GM12878 (cell line): ENCODE data around the gene MAML2. TPM values are rescaled to one million over a fixed set of nuclear protein-coding genes. Genes with fewer than 3 reads are reported as not detected.

Experiments
- ATAC-seq: fragments of 200-7000 bp; cut with Tn5 transposase; 3 replicates; pipeline ENCODE4 v1.9.1; 2020; ENCODE audit warnings: mild to moderate bottlenecking, moderate library complexity
- BruUV-seq: library from RNA; stranded (reverse); fragments of 400-500 nt; replicated peaks from 2 replicates; lab custom pipeline; 2021; lab: Mats Ljungman, UMichigan
- CTCF ChIA-PET: fragments of 300-600 bp; sonication (Branson Sonifier 250); formaldehyde crosslinking; extraction: SDS; loops from one replicate; lab custom pipeline; 2021; ENCODE audit warnings: inconsistent platforms; lab: Yijun Ruan, JAX
- POLR2A ChIA-PET: fragments of 350-600 bp; formaldehyde crosslinking; extraction: SDS; loops from one replicate; lab custom pipeline; 2021; ENCODE audit warnings: inconsistent platforms; lab: Charles Lee
- RAD21 ChIA-PET: fragments of 300-600 bp; sonication (Branson Sonifier 250); formaldehyde crosslinking; loops from one replicate; lab custom pipeline; 2023; ENCODE audit warnings: antibody characterized with exemption; ENCODE audit not compliant: unreplicated experiment; lab: Charles Lee
- SMC1A ChIA-PET: fragments of 300-600 bp; sonication (Branson Sonifier 250); formaldehyde crosslinking; loops from one replicate; lab custom pipeline; 2023; ENCODE audit not compliant: unreplicated experiment, uncharacterized antibody; lab: Charles Lee
- DNase-seq: peaks from one replicate; pipeline ENCODE4 v3.0.0-alpha.2; 2011; ENCODE audit warnings: low read depth, low spot score
- FAIRE-seq: peaks from 3 replicates; lab custom pipeline; 2011; peaks lifted over from hg19 to GRCh38; lab: Jason Lieb, UNC
- H2AFZ ChIP-seq: 2 replicates; pipeline ENCODE4 v1.6.0; 2011; ENCODE audit warnings: low read depth, low read length, control low read depth; ENCODE audit not compliant: control insufficient read depth
- H3K27ac ChIP-seq: 2 replicates; pipeline ENCODE4 v1.5.1; 2011; ENCODE audit warnings: control low read depth; ENCODE audit not compliant: control insufficient read depth, insufficient read depth
- H3K27me3 ChIP-seq, 2 experiments: replicated peaks in 1 of 2; 2 replicates each; pipeline versions ENCODE4 v1.6.0 to v1.6.1; 2011; ENCODE audit warnings: low read length in 1 of 2; ENCODE audit not compliant: control insufficient read depth in 2 of 2, insufficient read depth in 2 of 2
- H3K36me3 ChIP-seq, 2 experiments: 2 replicates each; pipeline ENCODE4 v1.5.1; 2011; ENCODE audit warnings: low read length in 1 of 2; ENCODE audit not compliant: control insufficient read depth in 2 of 2, insufficient read depth in 2 of 2
- H3K4me1 ChIP-seq: 2 replicates; pipeline ENCODE4 v1.6.1; 2011; ENCODE audit warnings: mild to moderate bottlenecking, low read length, moderate library complexity, mixed read lengths; ENCODE audit not compliant: control insufficient read depth, insufficient read depth
- H3K4me2 ChIP-seq: 2 replicates; pipeline ENCODE4 v1.6.0; 2011; ENCODE audit warnings: control low read depth; ENCODE audit not compliant: control insufficient read depth, insufficient read depth
- H3K4me3 ChIP-seq: fragments of 200-600 bp; sonication (generic); 2 replicates; pipeline ENCODE4 v1.5.1; 2016
- H3K79me2 ChIP-seq: 2 replicates; pipeline ENCODE4 v1.6.0; 2011; ENCODE audit warnings: low read length; ENCODE audit not compliant: control insufficient read depth, insufficient read depth
- H3K9ac ChIP-seq: 2 replicates; pipeline ENCODE4 v1.8.0; 2011; ENCODE audit warnings: low read length, control low read depth, mixed read lengths; ENCODE audit not compliant: control insufficient read depth, insufficient read depth
- H3K9me3 ChIP-seq: replicated peaks from 3 replicates; pipeline ENCODE4 v1.5.1; 2011; ENCODE audit warnings: mild to moderate bottlenecking, low read length; ENCODE audit not compliant: control insufficient read depth, insufficient read depth
- H4K20me1 ChIP-seq: 2 replicates; pipeline ENCODE4 v1.6.0; 2011; ENCODE audit not compliant: control insufficient read depth, insufficient read depth
- EGR1 ChIP-seq, 2 experiments: IDR thresholded peaks; 1 replicate in 1 of 2; 2 replicates in 1 of 2; pipeline ENCODE4 v1.6.1; 2011 to 2012; ENCODE audit warnings: low read depth in 2 of 2, low read length in 2 of 2, borderline replicate concordance in 1 of 2, mild to moderate bottlenecking in 1 of 2, moderate library complexity in 1 of 2
- ELK1 ChIP-seq: IDR thresholded peaks from 2 replicates; pipeline ENCODE4 v1.6.1; 2012; ENCODE audit warnings: low read depth, low read length, improper control_type of control experiment
- FOXK2 ChIP-seq: fragments of 450-650 bp; IDR thresholded peaks from 2 replicates; pipeline ENCODE4 v1.6.1; 2017; ENCODE audit warnings: mild to moderate bottlenecking, moderate library complexity
- IKZF1 ChIP-seq: fragments of 450-650 bp; conservative IDR thresholded peaks from 2 replicates; pipeline ENCODE4 v1.6.1; 2017; ENCODE audit warnings: antibody characterized with exemption, mild to moderate bottlenecking
- IRF5 ChIP-seq: fragments of 450-650 bp; IDR thresholded peaks from 2 replicates; pipeline ENCODE4 v1.6.1; 2017; ENCODE audit warnings: borderline replicate concordance
- NFYB ChIP-seq: IDR thresholded peaks from 2 replicates; pipeline ENCODE4 v1.6.1; 2011; ENCODE audit warnings: low read depth, mild to moderate bottlenecking, low read length, improper control_type of control experiment, moderate library complexity; ENCODE audit not compliant: insufficient read depth
- PML ChIP-seq: IDR thresholded peaks from 2 replicates; pipeline ENCODE4 v1.6.1; 2012; ENCODE audit warnings: low read length, inconsistent platforms
- SIX5 ChIP-seq: IDR thresholded peaks from 2 replicates; pipeline ENCODE4 v1.6.1; 2011; ENCODE audit warnings: mild to moderate bottlenecking, low read depth, low read length, moderate library complexity; ENCODE audit not compliant: severe bottlenecking
- SMAD1 ChIP-seq: fragments of 450-650 bp; IDR thresholded peaks from 2 replicates; pipeline ENCODE4 v1.6.1; 2018; ENCODE audit warnings: mild to moderate bottlenecking, low read depth; ENCODE audit not compliant: partially characterized antibody
- SPI1 ChIP-seq: IDR thresholded peaks from 2 replicates; pipeline ENCODE4 v1.6.1; 2011; ENCODE audit warnings: low read depth, mild to moderate bottlenecking, low read length, moderate library complexity, borderline replicate concordance; ENCODE audit not compliant: insufficient read depth
- SREBF2 ChIP-seq: IDR thresholded peaks from 2 replicates; pipeline ENCODE4 v1.6.1; 2012; ENCODE audit warnings: mild to moderate bottlenecking, low read length
- SUPT20H ChIP-seq: IDR thresholded peaks from 2 replicates; pipeline ENCODE4 v1.6.1; 2011; ENCODE audit warnings: low read depth, mild to moderate bottlenecking, low read length, moderate library complexity, borderline replicate concordance; ENCODE audit not compliant: control insufficient read depth
- WGBS: methylation state at CpG from one replicate; pipeline ENCODE4 v1.1.6; 2016; ENCODE audit warnings: low lambda C conversion rate; ENCODE audit not compliant: insufficient replicate concordance, insufficient coverage; ENCODE audit errors: missing lambda C conversion rate; 5-methylcytosine and 5-hydroxymethylcytosine counted together
- in situ Hi-C: fragments of 300-500 bp; cut with MboI; formaldehyde crosslinking; loops from 9 replicates; pipeline ENCODE4 v1.14.3; 2018; ENCODE audit warnings: mixed read lengths
- intact Hi-C: fragments of 100-400 bp; cut with micrococcal nuclease; formaldehyde crosslinking; loops from one replicate; pipeline ENCODE4 v1.14.2; 2022; ENCODE audit not compliant: unreplicated experiment
- polyA plus RNA-seq, 11 experiments: library from polyadenylated mRNA; depleted of rRNA in 4 of 11; unstranded in 6 of 11; stranded (reverse) in 5 of 11; fragments of >200 nt; fragmentation: Nextera tagmentation in 4 of 11; fragmentation: Illumina TruSeq in 1 of 11; extraction: Ambion mirVana in 4 of 11; extraction: Trizol in 1 of 11; gene quantifications; 1 replicate in 1 of 11; 2 replicates in 10 of 11; pipeline versions ENCODE4 v1.2.1 to v1.2.3, GENCODE V29; 2011 to 2016; ENCODE audit warnings: inconsistent platforms in 2 of 11, missing spikeins in 2 of 11, low read depth in 1 of 11
- total RNA-seq, 4 experiments: library from RNA; depleted of rRNA in 3 of 4; stranded (reverse); fragments of >200 nt in 3 of 4; fragmentation: Illumina TruSeq in 1 of 4; extraction: Trizol in 1 of 4; gene quantifications; 2 replicates each; pipeline versions ENCODE4 v1.2.1 to v1.2.3, GENCODE V29; 2013 to 2021

Gene MAML2
- total and polyA plus RNA-seq, 10 of the 15 experiments (the other 5 are each of a cell fraction or from before 2014, with no cell fraction given) = 2.5 to 15.1 (median 12.0) TPM

GRCh38 chr11:96229354-96229977 lies 113.5 kb downstream of the MAML2 start:
- peaks cover 7% of the 10 kb centered on the region; the same call in 1 of the 2 replicates for H3K4me1 ChIP-seq
- BruUV-seq = no TSS peak
- no peak for ATAC-seq
- no peak overlapping the region for H3K9ac ChIP-seq
- H2AFZ ChIP-seq = no peak overlapping the region
- no peaks in the 10 kb centered on the region for H3K27me3 ChIP-seq
- H3K27ac ChIP-seq = no peak overlapping the region
- ChIA-PET POLR2A (interaction anchor here (0.8 kb wide), 1 partner anchor 19 kb away, joined by 3 read pairs; no protein-coding TSS in a partner anchor), SMC1A (interaction anchor here (1.1 to 8.3 kb wide), 9 partner anchors 8 to 174 kb away, joined by 3 to 64 read pairs (median 5); no protein-coding TSS in a partner anchor), CTCF (interaction anchor here (0.9 to 1.2 kb wide), 3 partner anchors 8 to 158 kb away, joined by 3 read pairs; no protein-coding TSS in a partner anchor), RAD21 (interaction anchor here (0.9 to 1.5 kb wide), 3 partner anchors 10 to 40 kb away, joined by 3 to 5 read pairs (median 3); no protein-coding TSS in a partner anchor)
- H3K9me3 ChIP-seq = no peaks in the 10 kb centered on the region; the same call in 1 of the 3 replicates
- WGBS = 66% methylated on average over 2 of the region's 2 CpGs
- in situ Hi-C loops (no loop called here), intact Hi-C loops (no loop called here)
- TF ChIP-seq FOXK2 (no peak), SUPT20H (no peak), NFYB (no peak), SPI1 (no peak), IKZF1 (no peak), SMAD1 (no peak), IRF5 (no peak), EGR1 (IDR thresholded peaks at IDR 0.05; ENCODE audit: borderline replicate concordance in 1 of 2, low read depth in 2 of 2, low read length in 2 of 2) (no peak), ELK1 (no peak), PML (no peak), SREBF2 (no peak), SIX5 (no peak)
- no peak for DNase-seq
- H3K4me2 ChIP-seq = no peak overlapping the region
- peaks cover 18% of the 10 kb centered on the region for H3K79me2 ChIP-seq
- H3K36me3 ChIP-seq = peaks cover 0 to 3% of the 10 kb centered on the region in 2 experiments; a peak in 2 of 4 replicates
- H4K20me1 ChIP-seq = no peaks in the 10 kb centered on the region
- H3K4me3 ChIP-seq = no peak overlapping the region
- no peak for FAIRE-seq
